NOMO-1 treated with dmso at 0.1 percent for 144 hours (cell line): ENCODE measurements around the gene FUBP1.
"Not testable (repeated sequence)": the region's sequence is repeated elsewhere in the genome, so short reads cannot be mapped to it uniquely, and the experiment has no call there.

ENCODE experiments used
- DNase-seq: peaks from one replicate; lab custom pipeline; 2025; ENCODE audit not compliant: unreplicated experiment; lab: John Stamatoyannopoulos, UW

FUBP1 gene

GRCh38 chr1:77978969-77979876, at the start of gene FUBP1:
Gene FUBP1 (minus strand): TSS chr1:77979072. CDS start chr1:77979004, 68 bp downstream.
- DNase-seq: peak; percentile 97

GRCh38 chr1:78021134-78021533, 42.3 kb upstream of the FUBP1 start:
- not testable (repeated sequence) for DNase-seq

DNA sequence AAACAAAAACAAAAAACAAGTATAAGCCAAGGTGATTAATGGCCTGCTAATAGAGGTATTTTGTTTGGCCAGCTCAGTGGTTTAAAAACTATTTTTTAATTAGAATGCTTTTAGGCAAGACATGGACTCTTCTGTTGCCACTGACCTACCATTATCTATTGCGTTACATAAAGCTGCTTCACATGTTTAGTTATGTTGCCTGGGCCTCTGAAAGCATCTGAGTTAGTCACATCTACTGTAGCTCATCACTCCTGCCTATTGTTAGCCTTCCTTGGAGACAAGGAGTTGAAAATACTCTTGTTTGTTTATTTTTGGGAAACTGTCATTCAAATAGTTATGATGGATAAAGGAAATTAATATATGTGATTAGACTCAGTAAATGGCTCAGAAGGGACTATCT, 40.2 kb upstream of the FUBP1 start:
- no peak for DNase-seq

GRCh38 chr1:78015148-78015547, 36.3 kb upstream of the FUBP1 start:
- DNase-seq: no peak

DNA sequence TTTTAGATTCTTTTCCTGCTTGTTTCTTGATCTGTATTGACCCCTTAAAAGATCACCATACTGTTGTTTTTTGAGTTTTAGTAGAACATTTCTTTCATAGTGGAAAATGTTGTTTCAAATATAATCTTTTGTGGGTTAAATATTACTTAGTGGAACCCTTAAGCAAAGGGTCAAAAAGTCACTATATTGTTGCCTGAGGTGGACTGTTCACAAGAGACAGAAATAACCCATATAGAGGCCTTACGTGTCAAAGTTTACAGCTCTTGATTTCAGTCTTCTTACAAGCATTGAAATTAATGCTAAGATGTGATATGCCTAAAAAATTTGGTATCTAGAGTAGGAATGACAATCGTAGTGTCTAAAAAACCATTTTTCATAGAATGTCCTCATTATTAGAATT, 32.2 kb upstream of the FUBP1 start:
- no peak for DNase-seq

GRCh38 chr1:78009836-78010235, 31.0 kb upstream of the FUBP1 start:
- no peak for DNase-seq

DNA sequence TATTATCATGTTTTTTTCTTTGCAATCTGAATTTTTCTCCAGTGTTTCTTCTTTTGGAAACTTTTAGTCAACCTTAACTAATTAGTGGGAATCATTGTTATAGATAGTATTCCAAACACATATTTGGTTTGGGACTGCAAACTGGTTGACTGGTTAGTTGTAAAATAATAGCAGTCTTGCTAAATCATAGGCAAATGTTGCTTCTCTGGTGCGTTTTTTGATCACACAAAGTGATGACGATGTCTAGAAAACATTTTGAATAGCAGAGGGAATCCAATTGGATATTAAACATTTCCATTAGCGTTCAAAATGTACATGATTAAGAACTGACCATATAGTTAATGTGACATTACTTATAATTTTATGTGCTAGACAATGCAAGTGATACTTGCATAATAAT, 30.4 kb upstream of the FUBP1 start:
- no peak for DNase-seq

- DNase-seq: no peak
Measured at GRCh38 chr1:78007677-78008341, 28.9 kb upstream of the FUBP1 start.

- no peak for DNase-seq
Measured at GRCh38 chr1:78006521-78006920, 27.6 kb upstream of the FUBP1 start.

- DNase-seq: no peak
Measured at GRCh38 chr1:78005755-78006154, 26.9 kb upstream of the FUBP1 start.

DNA sequence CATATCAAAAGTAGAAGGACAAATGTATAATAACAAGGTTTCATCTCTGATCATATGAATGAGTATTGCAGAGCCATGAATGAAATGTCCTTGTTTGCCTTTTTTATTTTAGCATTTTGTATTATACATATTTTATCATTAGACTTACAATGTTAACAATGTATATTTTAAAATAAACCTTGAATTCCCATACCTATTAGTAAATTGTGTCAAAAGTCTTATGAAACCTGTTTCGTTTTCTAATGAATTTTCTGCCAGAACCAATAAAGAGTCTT, 26.5 kb upstream of the FUBP1 start:
- DNase-seq: no peak

DNA sequence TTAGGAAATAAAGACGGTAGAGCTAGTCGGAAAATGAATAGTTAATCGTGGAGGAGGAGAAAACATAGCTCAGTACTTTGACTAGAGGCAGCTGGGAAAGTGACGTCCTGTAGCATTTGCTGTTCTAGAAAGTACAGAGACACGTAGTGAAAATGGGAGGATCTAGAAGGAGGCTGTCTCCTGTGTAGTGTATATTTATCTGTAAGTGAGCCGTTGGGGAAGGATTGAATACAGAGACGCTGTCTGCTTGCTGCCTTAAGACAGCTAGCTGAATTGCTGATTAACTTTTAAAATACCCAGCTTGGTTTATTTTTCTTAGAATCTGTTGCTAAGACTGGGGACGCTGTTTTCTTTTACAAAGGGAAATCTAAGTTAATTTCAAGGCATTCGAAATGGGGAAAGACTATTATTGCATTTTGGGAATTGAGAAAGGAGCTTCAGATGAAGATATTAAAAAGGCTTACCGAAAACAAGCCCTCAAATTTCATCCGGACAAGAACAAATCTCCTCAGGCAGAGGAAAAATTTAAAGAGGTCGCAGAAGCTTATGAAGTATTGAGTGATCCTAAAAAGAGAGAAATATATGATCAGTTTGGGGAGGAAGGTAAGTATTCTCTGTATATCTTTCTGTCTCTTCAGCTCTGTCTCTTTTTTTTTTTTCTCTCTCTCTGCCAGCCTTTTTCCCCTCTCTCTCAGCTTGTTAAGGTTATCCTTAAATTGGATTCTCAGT, 26.0 kb upstream of the FUBP1 start, which contains the start of gene DNAJB4:
DNAJB4 (plus strand) TSS at position 221 of the 729 bp plus-strand sequence; CDS start at position 393, 172 bp downstream.
- DNase-seq: peak; percentile 75

DNA sequence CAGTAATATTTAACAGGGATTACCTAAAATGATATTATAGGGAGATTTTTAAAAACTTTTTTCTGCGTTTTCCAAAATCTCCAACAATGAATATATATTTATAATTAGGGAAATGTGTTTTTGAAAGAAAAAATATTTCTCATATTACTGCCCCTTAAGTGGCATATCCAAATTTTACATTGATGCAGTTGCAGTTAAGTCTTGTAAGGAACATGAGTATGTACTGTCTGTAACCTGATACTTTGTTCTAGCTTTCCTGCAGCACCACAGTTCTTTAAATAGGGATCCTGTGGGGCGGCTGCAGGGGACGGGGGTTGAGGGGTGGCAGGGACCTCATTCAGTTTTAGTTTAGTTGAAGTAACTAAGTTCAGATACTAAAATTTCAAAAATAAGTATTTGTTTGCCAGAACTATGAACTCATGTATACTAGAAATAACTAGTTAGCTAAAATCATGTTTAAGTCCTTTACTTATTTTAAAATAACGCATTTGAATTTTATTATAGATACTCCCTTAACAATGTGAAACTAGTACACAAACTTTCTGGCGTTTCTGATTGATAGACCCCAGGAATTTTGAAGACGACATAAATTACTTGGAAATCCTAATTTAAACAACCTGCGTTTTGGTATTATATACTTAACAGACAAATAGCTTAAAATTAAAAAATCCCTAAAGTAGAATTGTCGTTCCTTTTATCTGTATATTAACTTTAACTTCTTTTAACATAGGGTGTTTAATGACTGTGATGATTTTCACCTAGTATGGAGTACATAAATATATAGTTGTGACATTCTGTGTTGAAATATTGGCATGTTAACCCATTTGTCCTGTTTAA, 25.2 kb upstream of the FUBP1 start:
- peak; percentile 48 for DNase-seq

DNA sequence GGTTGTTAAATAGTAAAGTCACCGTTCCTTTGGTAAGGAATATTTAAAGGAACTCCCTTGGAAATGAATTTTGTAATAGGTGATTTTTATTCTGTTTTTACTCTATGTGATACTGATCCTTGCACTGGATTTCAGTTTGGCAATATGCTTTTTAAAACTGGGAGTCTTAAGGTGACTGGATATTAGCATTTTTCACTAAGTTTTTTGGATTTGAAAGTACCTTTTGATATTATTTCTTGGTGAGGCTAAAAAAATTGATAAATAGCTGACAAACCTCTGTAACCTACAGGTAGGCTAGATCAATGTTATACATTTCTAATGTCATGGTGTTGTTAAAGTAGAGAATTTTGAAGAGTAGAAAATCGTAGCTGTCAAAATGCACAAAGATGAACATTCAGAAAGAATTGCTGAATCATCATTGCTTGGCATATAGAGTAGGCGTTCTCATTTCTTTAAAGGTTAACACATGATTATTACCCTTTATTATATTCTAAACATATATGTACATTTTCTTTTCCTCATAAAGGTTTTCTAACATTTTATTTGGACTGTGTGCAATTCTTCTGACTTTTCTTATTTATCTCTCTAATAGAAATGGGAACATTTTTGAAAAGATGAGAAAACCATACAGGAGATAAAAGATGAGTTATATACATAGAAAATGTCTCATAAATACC, 24.3 kb upstream of the FUBP1 start:
- DNase-seq: no peak

- not testable (repeated sequence) for DNase-seq
Measured at GRCh38 chr1:78000536-78000935, 21.7 kb upstream of the FUBP1 start.

GRCh38 chr1:77996734-77997133, 17.9 kb upstream of the FUBP1 start:
- no peak for DNase-seq

- DNase-seq: no peak
Measured at GRCh38 chr1:77994117-77994705, 15.3 kb upstream of the FUBP1 start.

DNA sequence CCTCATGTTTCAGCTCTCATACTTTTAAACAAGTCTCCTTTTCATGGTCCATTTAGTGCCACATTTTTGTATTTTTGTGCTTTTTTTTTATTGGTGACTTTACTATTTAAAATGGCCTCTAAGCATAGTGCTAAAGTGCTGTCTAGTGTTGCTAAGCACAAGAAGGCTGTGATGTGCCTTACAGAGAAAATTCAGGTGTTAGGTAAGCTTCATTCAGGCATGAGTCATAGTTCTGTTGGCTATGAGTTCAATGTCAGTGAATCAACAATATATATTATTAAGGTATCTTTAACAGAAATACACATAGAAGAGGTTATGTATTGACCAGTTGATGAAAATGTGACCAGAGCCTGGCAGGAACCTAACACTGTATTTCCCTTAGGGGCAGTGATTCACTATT, 12.8 kb upstream of the FUBP1 start:
- DNase-seq: no peak

DNA sequence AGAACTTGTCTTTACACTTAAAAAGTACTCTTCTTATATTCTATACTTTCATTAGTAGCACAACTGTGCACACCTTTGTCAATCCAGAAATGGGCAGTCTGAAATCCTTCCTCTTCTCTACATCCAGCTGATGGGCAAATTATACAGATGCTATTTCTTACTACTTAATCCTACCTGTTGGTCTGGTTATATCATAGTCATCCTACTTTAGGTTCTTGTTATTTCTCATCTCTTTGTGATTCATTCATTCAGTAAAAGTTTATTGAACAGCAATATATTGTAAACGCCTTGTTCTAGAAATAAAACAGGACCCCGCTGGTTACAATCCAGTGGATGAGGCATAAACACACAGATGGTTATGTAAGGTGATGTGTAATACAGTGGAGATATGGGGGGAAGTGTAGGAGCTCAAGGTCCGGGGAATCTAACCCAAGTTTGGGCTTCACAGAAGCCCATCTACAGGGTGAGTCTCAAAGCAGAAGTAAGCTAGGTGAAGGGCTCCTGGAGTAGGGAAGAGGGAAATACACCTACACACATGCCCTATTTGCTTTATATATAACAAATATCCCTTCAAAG, 11.8 kb upstream of the FUBP1 start:
- DNase-seq: no peak

DNA sequence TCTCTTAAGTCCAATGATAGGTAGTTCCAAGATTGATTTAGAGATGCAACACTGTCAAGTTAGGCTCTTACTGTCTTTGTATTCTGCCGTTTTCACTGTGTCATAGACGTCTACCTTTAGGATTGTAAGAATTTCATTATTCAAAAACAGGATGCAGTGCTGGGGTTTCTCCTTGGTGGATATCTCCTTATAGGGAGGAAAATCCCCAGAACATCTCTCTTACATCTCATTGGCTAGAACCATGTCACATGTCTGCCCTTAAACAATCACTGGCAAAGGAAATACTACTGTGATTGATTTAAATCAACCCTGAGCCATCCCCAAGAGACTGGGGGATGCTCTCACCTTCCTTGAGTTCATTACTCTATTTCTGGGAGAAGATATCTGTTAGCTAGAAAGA, 10.9 kb upstream of the FUBP1 start:
- no peak for DNase-seq
